HuH-7.5 (cell line): Measurements from ENCODE around the gene C13orf46.

ENCODE experiments used
- DNase-seq: peaks from one replicate; pipeline ENCODE4 v3.0.0; 2011; ENCODE audit warnings: low spot score

Gene C13orf46

GRCh38 chr13:113938246-113938645 lies 35.6 kb downstream of the C13orf46 start:
- DNase-seq = no peak

DNA sequence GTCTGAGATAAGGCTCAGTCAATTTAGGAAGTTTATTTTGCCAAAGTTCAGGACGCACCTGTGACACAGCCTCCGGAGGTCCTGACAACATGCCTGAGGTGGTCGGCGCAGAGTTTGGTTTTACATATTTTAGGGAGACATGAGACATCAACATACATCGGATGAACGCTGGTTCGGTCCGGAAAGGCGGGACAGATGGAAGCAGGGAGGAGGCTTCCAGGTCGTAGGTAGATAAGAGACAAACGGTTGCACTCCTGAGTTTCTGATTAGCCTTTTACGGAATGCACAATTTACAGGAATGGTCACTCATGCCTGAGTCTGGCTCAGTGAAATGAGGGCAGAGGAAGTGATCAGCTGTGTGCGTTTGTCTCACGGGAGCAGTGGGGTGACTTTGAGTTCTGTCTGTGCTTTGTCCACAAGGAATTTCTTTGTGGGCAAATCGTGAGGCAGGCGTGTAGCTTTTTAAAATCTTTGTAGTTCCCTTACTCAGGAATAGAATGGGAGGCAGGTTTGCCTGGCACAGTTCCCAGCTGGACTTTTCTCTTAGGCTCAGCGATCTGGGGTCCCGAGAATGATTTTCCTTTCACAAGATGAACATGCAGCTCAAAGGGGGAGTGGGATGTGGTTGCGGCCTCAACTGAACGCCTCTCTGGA lies 36.2 kb downstream of the C13orf46 start:
- no peak for DNase-seq

- no peak for DNase-seq
These were observed 36.8 kb downstream of the C13orf46 start for GRCh38 chr13:113937073-113937472.

DNA sequence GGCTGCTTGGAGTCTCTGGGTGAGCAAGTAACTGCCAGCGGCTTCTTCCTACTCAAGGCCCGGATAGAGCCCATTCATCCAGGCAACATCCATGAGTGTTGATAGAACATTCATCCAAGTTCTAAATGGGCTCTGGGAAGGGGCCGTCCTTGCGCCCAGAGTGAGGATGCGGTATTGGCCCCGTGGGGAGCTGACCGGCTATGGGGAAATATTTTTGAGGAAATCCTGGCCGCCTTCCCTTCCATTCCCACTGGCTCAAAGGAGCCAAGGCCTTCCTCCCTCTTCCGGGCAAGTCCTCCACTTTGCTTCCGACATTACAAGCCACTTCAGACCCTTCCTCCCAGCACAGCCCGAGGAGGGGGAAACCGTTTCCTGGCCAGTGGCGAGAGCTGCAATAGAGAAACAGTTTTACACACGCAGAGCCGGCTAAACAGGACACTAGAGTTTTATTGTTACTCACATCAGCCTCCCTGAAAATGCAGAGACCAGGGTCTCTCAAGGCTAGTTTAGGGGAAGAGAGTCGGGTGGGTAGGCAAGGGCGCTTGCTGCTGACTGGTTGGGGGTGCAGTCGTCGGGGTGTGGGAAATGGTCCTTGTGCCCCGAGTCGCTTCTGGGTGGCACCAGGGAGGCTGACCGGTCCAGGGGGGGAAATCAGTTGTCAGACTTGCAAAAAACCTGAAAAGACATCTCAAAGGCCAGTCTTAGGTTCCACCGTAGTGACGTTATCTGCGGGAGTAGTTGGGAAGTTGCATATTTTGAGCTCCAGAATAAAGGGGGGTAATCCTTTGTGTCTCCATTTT lies 37.5 kb downstream of the C13orf46 start:
- DNase-seq = no peak

GRCh38 chr13:113935001-113935844 lies 38.7 kb downstream of the C13orf46 start:
- no peak for DNase-seq

GRCh38 chr13:113934576-113934975 lies 39.3 kb downstream of the C13orf46 start:
- no peak for DNase-seq

DNA sequence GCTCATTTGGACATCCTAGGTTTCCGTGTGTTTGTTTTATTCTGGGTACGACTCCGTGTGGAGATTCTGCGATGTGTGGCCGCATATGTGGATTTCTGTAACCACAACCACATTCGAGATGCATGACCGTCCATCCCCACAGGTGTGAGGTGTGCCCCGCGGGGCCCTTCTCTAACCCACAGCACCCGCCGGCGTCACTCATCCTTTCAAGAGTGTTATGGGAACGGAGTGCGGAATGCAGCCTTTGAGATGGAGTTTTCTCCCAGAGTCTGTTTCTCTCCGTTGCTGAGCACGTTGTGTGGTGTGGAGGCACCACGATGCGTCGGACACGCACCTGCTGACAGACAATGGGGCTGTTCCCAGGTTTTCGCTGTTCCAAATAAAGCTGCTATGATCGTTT lies 40.0 kb downstream of the C13orf46 start:
- no peak for DNase-seq

DNA sequence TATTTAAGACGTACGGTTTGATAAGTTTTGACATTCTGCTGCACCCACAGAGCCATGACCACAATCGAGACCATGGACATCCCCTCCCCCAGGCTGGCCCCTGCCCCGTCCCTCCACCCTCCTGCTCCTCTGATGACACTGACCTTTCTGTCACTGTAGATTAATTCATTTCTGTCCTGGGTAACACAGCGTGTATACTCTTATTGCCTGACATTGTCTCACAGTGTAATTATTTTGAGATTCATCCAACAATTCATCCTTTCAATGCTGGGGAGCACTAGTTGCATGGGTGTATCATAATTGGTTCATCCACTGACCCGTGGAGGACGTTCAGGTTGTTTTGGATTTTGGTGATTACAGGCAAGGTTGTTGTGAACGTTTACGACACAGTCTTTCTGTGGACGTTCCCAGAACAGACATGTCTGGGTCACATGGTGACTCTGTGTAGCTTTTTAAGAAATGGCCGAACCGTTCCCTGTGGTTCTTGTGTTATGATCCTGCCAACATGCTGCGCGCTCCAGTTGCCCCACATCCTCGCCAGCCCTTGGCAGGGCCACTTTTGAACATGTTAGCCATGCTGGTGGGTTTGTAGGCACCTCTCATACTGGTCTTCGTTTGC lies 41.9 kb downstream of the C13orf46 start:
- DNase-seq = no peak

GRCh38 chr13:113930671-113931637 lies 42.9 kb downstream of the C13orf46 start:
- DNase-seq = no peak

GRCh38 chr13:113929628-113930615 lies 44.0 kb downstream of the C13orf46 start:
- DNase-seq = no peak

GRCh38 chr13:113928685-113929627 lies 44.9 kb downstream of the C13orf46 start:
- no peak for DNase-seq

GRCh38 chr13:113927661-113928581 lies 46.0 kb downstream of the C13orf46 start:
- no peak for DNase-seq

DNA sequence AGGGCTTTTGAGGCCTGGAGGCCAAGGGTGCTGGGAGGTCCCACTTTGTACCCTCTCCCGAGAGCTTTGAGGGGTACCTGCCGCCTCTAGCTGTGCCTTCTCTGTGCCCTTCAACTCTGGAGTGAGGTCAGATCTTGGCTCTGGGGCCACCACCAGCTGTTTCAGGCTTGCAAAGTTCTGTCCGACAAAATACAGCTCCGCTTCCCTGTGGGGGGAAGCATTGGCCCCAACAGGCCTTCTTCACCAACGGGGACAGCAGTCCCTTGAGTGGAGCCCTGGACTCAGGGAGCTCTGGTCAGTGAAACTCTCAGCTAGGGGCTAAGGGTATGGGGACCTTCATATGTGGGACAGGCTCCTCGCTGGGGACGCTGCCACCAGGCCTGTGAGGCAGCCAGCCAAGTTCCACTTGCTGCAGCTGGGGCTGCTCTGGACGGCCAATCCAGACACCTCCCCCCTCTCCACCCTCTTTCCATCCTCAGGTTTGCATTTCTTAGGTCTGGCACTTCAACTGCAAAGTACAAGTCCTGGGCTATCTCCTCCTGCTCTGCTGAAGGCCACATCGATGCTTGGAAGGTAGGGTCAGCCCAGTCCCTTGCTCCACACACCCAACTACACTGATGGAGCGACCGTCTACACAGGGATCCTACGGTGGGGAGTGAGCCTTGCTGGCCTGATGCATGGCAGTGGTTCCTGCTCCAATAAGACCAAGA lies 46.8 kb downstream of the C13orf46 start:
- DNase-seq = no peak

GRCh38 chr13:113926301-113926761 lies 47.5 kb downstream of the C13orf46 start:
- DNase-seq = no peak

DNA sequence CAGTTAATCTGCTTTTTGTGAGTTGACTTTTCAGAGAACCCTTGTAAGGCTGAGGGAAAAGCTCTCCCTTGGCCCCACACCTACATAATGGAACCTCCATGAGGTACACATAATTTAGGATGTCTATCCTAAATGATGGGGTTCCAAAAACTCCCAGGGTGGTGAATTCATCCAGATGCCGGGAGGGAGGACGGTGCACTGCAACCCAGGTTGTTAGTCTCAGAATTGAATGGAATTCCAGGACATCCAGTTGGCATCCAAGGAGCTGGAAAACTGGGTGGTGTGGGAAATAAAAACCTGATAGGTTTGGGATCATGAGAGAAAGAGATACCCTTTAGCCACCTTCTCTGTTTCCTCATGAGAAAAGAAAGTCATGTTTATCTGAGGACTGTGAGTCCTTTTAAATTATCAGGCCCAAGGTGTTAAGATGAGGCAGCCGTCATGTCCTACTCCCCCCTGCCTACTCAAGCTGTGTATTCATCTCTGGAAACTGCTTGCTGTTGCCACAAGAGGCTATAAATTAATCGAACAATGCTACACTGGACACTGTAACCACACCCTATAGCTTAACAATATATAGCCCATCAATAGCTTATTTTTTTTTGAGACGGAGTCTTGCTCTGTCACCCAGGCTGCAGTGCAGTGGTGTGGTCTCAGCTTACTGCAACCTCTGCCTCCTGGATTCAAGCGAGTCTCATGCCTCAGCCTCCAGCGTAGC lies 49.5 kb downstream of the C13orf46 start:
- no peak for DNase-seq
